PFSK-1 (cell line): ENCODE measurements around the gene VSIG4.

Experiments
- FOXP2 ChIP-seq: optimal IDR thresholded peaks from 2 replicates; pipeline ENCODE3; 2011; ENCODE audit warnings: borderline replicate concordance, control low read depth, inconsistent platforms; ENCODE audit not compliant: insufficient read depth; ENCODE audit errors: extremely low read length, extremely low read depth
- POLR2AphosphoS5 ChIP-seq: IDR thresholded peaks from 2 replicates; pipeline ENCODE4 v1.6.1; 2012; ENCODE audit warnings: low read depth, mild to moderate bottlenecking, control low read depth, low read length, moderate library complexity
- REST ChIP-seq, 2 experiments: IDR thresholded peaks; 2 replicates each; pipeline versions ENCODE4 v1.6.1 to v1.8.0; 2011 to 2012; ENCODE audit warnings: low read depth in 2 of 2, low read length in 2 of 2, control low read depth in 1 of 2, inconsistent platforms in 1 of 2, mild to moderate bottlenecking in 1 of 2, moderate library complexity in 1 of 2; ENCODE audit not compliant: insufficient read depth in 1 of 2
- SIN3A ChIP-seq: IDR thresholded peaks from 2 replicates; pipeline ENCODE4 v1.6.1; 2012; ENCODE audit warnings: mild to moderate bottlenecking, low read length, moderate library complexity, borderline replicate concordance; ENCODE audit not compliant: insufficient read depth
- TAF1 ChIP-seq: IDR thresholded peaks from 2 replicates; pipeline ENCODE4 v1.6.1; 2012; ENCODE audit warnings: low read length, control low read depth, borderline replicate concordance; ENCODE audit not compliant: insufficient read depth

VSIG4 gene

GRCh38 chrX:66042307-66043077, 2.6 kb upstream of the VSIG4 start:
- TF ChIP-seq FOXP2 (no peak), POLR2AphosphoS5 (no peak), SIN3A (no peak), REST (IDR thresholded peaks at IDR 0.05; ENCODE audit: insufficient read depth in 1 of 2, low read depth in 2 of 2, low read length in 2 of 2) (no peak), TAF1 (no peak)

- TF ChIP-seq FOXP2, result no peak
- TF ChIP-seq TAF1, result no peak
- TF ChIP-seq SIN3A, result no peak
- TF ChIP-seq POLR2AphosphoS5, result no peak
- TF ChIP-seq REST (IDR thresholded peaks at IDR 0.05; ENCODE audit: insufficient read depth in 1 of 2, low read depth in 2 of 2, low read length in 2 of 2), result no peak
Observed at GRCh38 chrX:66038115-66038514, 1.8 kb downstream of the VSIG4 start.

- no peak for TF ChIP-seq TAF1
- no peak for TF ChIP-seq REST (IDR thresholded peaks at IDR 0.05; ENCODE audit: insufficient read depth in 1 of 2, low read depth in 2 of 2, low read length in 2 of 2)
- no peak for TF ChIP-seq POLR2AphosphoS5
- TF ChIP-seq FOXP2, result no peak
- no peak for TF ChIP-seq SIN3A
Observed at GRCh38 chrX:66036231-66036630, 3.6 kb downstream of the VSIG4 start.

GRCh38 chrX:66035667-66036066, 4.2 kb downstream of the VSIG4 start:
- TF ChIP-seq POLR2AphosphoS5 (no peak), FOXP2 (no peak), SIN3A (no peak), REST (IDR thresholded peaks at IDR 0.05; ENCODE audit: insufficient read depth in 1 of 2, low read depth in 2 of 2, low read length in 2 of 2) (no peak), TAF1 (no peak)
